ENCODE results near the gene THSD4.

The THSD4 gene

DNA sequence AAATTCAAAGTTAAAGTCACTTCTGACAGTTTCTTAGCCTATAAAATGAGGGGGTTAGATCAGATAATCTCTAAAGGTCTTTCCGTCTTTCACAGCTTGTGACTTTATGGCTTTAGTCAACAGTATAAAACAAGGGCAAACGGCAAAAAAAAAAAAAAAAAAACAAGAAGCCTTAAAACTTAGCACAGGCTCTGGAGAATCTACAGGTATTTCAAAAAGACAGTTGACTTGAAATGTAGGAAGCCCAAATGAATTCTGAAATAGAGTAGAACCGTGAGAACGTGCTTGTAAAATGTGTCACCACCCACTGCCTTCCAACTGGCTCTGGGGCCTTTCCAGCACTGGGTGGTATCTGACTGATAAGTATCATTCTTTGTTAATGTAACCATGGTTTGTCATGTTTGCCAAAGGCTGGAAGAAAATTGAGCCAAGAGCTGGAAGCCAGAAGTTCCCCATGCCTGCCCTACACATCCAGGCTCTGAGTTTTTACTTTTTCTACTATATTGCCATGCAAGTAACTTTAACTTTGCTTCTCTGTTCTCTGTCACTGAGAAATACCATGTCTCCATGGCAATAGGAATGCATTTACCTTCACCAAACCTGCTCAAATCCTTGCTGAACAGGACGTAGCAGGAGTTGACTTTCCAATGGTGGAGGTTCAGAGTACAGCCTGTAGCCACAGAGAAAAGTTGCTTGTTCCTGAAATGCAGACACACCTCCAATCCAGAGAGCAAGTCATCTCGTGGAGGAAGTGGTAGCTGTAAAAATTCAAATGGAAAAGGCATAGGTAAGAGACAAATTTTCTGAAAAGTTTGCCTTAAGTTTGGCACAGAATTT, 35.8 kb upstream of the THSD4 start:
- TF ChIP-seq, protein P1, sequence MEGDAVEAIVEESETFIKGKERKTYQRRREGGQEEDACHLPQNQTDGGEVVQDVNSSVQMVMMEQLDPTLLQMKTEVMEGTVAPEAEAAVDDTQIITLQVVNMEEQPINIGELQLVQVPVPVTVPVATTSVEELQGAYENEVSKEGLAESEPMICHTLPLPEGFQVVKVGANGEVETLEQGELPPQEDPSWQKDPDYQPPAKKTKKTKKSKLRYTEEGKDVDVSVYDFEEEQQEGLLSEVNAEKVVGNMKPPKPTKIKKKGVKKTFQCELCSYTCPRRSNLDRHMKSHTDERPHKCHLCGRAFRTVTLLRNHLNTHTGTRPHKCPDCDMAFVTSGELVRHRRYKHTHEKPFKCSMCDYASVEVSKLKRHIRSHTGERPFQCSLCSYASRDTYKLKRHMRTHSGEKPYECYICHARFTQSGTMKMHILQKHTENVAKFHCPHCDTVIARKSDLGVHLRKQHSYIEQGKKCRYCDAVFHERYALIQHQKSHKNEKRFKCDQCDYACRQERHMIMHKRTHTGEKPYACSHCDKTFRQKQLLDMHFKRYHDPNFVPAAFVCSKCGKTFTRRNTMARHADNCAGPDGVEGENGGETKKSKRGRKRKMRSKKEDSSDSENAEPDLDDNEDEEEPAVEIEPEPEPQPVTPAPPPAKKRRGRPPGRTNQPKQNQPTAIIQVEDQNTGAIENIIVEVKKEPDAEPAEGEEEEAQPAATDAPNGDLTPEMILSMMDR (conservative IDR thresholded peaks at IDR 0.05; ENCODE audit: control insufficient read depth, insufficient read depth, low read depth, low read length), result no peak
- H3K4me3 ChIP-seq (ENCODE audit: control insufficient read depth, low read depth, low read length), result no peak overlapping the region
- DNase-seq (ENCODE audit: low read depth), result peak; percentile 85

DNA sequence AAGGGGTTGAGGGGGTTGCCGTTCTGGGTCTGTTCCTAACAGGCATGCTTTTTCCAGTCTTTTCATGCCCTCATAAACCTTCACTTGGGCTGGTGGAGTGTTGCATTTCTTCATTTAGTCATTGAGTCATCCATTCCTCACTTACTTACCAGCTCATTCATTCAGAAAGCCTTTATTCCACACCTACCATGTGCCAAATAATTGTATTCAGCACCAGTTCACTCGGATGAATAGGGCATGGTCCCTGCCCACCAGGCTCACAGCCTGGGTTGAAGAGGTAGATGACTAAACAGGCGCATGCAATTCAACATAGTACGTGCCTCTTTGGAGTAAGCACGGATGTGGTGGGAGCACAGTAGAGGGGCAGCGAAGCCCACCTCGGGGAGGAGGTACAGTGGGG, 35.1 kb upstream of the THSD4 start:
- no peak overlapping the region for H3K4me3 ChIP-seq (ENCODE audit: control insufficient read depth, low read depth, low read length)
- TF ChIP-seq, protein P1 (conservative IDR thresholded peaks at IDR 0.05; ENCODE audit: control insufficient read depth, insufficient read depth, low read depth, low read length), result no peak
- peak; percentile 39 for DNase-seq (ENCODE audit: low read depth)

DNA sequence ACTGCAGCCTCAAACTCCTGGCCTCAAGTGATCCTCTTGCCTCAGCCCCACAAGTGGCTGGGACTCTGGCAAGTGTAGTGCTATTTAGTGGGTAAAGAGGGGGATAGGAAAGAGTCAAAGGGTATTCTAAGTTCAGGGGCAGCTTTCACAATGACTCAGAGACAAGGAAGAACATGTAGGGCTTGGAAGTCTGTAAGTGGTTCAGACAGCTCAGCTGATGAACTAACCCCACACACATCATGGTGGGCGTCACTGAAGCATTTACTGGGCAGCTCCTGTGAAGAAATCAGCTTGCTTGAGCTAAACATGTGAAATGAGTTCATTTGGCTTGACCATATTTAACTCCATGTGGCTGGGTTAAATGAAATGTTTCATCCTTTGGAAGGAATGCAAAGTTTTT, 34.6 kb upstream of the THSD4 start:
- H3K4me3 ChIP-seq (ENCODE audit: control insufficient read depth, low read depth, low read length), result no peak overlapping the region
- TF ChIP-seq, protein P1 (conservative IDR thresholded peaks at IDR 0.05; ENCODE audit: control insufficient read depth, insufficient read depth, low read depth, low read length), result no peak
- DNase-seq (ENCODE audit: low read depth), result peak; percentile 98

DNA sequence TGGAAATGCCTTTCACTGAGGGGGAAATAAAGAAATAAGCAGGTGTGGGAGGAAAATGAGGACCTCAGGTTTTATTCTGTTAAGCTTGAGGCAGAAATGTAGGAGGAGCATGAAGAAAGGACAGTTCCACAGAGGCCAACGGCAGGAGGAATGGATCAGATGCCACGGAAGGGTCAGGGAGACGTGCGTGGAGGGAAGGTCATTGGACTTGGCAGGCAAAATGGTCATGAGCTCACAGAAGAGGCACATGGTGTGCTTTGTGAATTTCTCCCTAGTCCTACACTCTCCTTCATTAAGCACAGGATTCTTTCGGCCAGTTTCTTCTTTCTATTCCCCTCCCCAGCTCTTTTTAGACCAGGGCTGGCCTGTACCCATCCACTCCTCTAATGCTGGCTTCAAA, 32.5 kb upstream of the THSD4 start:
- H3K4me3 ChIP-seq (ENCODE audit: control insufficient read depth, low read depth, low read length), result no peak overlapping the region
- TF ChIP-seq, protein P1 (conservative IDR thresholded peaks at IDR 0.05; ENCODE audit: control insufficient read depth, insufficient read depth, low read depth, low read length), result no peak
- peak; percentile 52 for DNase-seq (ENCODE audit: low read depth)

DNA sequence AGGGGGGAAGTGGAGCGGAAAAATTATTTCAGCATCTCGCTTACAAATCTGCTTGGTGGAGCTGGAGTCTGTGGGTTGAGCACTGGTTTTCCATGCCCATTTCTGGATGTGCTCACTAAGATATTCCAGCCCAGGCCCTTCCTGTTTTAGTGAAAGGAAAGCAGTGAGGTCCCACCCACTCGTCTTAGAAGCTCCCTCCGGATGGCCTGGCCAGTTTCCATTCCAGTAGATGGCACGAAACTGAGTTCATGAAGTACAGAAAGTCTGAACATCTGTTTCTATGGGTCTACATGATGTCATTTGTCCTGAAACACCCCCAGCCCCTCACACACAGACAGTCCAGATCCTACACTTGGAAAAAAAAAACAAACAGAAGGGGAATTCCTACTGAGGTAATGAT, 31.9 kb upstream of the THSD4 start:
- DNase-seq (ENCODE audit: low read depth), result peak; percentile 88
- no peak overlapping the region for H3K4me3 ChIP-seq (ENCODE audit: control insufficient read depth, low read depth, low read length)
- TF ChIP-seq, protein P1 (conservative IDR thresholded peaks at IDR 0.05; ENCODE audit: control insufficient read depth, insufficient read depth, low read depth, low read length), result no peak

DNA sequence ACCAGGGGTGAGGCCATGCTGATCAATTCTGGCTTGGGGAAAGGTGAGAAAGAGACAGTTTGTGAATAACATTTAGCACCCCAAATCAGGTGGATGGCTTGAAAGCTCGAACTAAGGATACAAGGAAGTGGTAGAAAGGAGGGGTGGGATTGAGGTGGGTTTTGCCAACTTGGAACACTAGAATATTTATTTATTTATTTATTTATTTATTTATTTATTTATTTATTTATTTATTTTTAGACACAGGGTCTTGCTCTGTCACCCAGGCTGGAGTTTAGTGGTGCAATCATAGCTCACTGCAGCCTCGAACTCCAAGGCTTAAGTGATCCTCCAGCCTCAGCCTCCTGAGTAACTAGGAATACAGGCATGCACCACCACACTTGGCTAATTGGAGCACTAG, 31.0 kb upstream of the THSD4 start:
- no peak overlapping the region for H3K4me3 ChIP-seq (ENCODE audit: control insufficient read depth, low read depth, low read length)
- TF ChIP-seq, protein P1 (conservative IDR thresholded peaks at IDR 0.05; ENCODE audit: control insufficient read depth, insufficient read depth, low read depth, low read length), result no peak
- no peak for DNase-seq (ENCODE audit: low read depth)
